HFFc6 (cell line): ENCODE measurements around the gene CALHM5. TPM values are rescaled to one million over a fixed set of nuclear protein-coding genes. Genes with fewer than 3 reads are reported as not detected.

ENCODE experiments used
- DNase-seq: peaks from one replicate; pipeline ENCODE4 v3.0.0-alpha.2; 2018
- H3K27ac Mint-ChIP-seq: 2 replicates; pipeline ENCODE4 v1.8.0; 2020; ENCODE audit warnings: mild to moderate bottlenecking, mixed read lengths
- H3K27me3 Mint-ChIP-seq: 2 replicates; pipeline ENCODE4 v1.8.0; 2021; ENCODE audit warnings: mild to moderate bottlenecking, moderate library complexity, mixed read lengths; ENCODE audit not compliant: insufficient read depth
- H3K36me3 Mint-ChIP-seq: 2 replicates; pipeline ENCODE4 v1.8.0; 2021; ENCODE audit warnings: low read depth, mixed read lengths
- H3K4me1 Mint-ChIP-seq: 2 replicates; pipeline ENCODE4 v1.8.0; 2020; ENCODE audit warnings: low read depth, mixed read lengths
- H3K4me3 Mint-ChIP-seq: 2 replicates; pipeline ENCODE4 v1.8.0; 2020; ENCODE audit warnings: mild to moderate bottlenecking, moderate library complexity, mixed read lengths
- H3K9me3 Mint-ChIP-seq: 2 replicates; pipeline ENCODE4 v1.8.0; 2020; ENCODE audit warnings: mild to moderate bottlenecking, mixed read lengths
- total RNA-seq, 6 experiments: library from RNA; stranded (reverse); fragmentation: NEBNext Ultra II Directional; extraction: Animal tissue kit (Norgen Biotek cat#: 25700); gene quantifications; 2 replicates in 1 of 6; 3 replicates in 5 of 6; pipeline ENCODE4 v1.2.3, GENCODE V29; 2021
- TF ChIP-seq, protein P1 (sequence below): fragments of 200-600 bp; sonication (generic); IDR thresholded peaks from 2 replicates; pipeline ENCODE4 v1.5.0; 2021; ENCODE audit warnings: antibody characterized with exemption, mild to moderate bottlenecking

Gene CALHM5
- total RNA-seq, 6 experiments from 2014 or later, result 1.9 to 5.6 (median 4.5) TPM

DNA sequence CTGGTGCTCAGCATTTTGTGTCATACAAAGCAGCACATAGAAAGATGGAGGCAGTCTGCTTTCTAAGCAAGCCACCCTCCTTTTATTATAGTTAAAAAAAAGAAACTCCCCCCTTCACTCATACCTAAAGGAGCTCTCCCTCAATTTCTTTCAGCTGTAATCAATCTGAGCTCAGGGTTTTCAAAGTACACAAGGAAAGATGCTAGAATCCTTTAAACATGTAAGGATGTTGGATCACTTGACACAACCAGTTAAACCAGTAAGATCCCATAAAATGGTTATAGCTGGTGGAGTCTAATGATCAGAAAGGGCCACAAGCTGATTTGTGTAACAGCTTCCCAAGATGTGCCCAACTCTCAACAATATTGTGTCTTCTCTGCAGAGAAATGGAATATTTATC, 42.0 kb downstream of the CALHM5 start, which contains the start of gene CALHM4:
CALHM4 (plus strand) TSS at position 301 of the 400 bp plus-strand sequence; CDS start at position 344, 43 bp downstream.
- no peaks in the 10 kb centered on the region for H3K27me3 Mint-ChIP-seq
- no peaks in the 10 kb centered on the region for H3K9me3 Mint-ChIP-seq
- no peaks in the 10 kb centered on the region for H3K36me3 Mint-ChIP-seq
- H3K4me3 Mint-ChIP-seq, result no peak within 1 kb of the TSS
- DNase-seq, result no peak
- H3K4me1 Mint-ChIP-seq, result peaks cover 38% of the 10 kb centered on the region
- no peak within 1 kb of the TSS for H3K27ac Mint-ChIP-seq
- TF ChIP-seq, protein P1, sequence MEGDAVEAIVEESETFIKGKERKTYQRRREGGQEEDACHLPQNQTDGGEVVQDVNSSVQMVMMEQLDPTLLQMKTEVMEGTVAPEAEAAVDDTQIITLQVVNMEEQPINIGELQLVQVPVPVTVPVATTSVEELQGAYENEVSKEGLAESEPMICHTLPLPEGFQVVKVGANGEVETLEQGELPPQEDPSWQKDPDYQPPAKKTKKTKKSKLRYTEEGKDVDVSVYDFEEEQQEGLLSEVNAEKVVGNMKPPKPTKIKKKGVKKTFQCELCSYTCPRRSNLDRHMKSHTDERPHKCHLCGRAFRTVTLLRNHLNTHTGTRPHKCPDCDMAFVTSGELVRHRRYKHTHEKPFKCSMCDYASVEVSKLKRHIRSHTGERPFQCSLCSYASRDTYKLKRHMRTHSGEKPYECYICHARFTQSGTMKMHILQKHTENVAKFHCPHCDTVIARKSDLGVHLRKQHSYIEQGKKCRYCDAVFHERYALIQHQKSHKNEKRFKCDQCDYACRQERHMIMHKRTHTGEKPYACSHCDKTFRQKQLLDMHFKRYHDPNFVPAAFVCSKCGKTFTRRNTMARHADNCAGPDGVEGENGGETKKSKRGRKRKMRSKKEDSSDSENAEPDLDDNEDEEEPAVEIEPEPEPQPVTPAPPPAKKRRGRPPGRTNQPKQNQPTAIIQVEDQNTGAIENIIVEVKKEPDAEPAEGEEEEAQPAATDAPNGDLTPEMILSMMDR, result no peak

DNA sequence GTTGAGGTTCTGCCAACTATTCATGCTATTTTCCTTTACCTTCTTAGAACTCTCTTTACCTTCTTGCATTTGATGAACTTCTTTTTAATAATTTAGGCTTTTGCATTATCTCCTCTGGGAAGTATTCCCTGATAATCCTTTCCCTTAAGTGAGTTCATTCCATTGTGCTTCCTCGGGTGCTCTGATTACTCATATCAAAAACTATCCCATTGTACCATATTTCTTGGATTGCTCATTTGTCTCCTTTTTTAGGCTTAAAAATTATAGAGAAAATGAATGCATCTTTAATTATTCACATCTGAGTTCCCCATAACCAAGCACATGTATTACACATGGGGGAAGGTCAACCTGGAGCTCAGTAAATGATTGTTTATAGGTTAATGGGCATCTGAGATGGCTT, 44.6 kb downstream of the CALHM5 start:
- DNase-seq, result peak; percentile 76
- Mint-ChIP-seq H3K9me3 (no peaks in the 10 kb centered on the region), H3K27me3 (no peaks in the 10 kb centered on the region), H3K36me3 (no peaks in the 10 kb centered on the region), H3K27ac (peak overlapping the region; percentile 87), H3K4me3 (peak overlapping the region; percentile 46), H3K4me1 (peaks cover 64% of the 10 kb centered on the region)
- TF ChIP-seq, protein P1, result no peak

DNA sequence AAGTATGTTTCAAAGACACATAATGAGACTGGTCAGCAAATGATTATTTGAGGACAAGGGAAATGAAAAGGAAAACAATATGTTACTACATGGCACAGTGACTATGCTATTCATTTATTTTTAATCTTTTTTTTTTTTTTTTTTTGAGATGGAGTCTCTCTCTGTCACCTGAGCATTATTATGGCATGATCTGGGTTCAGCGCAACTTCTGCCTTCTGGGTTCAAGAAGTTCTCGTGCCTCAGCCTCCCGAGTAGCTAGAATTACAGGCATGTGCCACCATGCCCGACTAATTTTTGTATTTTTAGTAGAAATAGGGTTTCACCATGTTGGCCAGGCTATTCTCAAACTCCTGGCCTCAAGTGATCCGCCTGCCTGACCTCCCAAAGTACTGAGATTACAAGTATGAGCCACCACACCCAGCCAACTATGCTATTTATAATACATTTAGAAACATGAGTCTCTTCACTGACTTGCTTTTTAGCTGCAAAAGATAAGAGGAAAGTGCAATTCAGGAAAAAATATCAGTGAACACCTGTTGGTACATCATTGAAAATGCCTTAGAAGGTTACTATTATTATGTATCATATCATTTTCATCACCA, 45.5 kb downstream of the CALHM5 start:
- TF ChIP-seq, protein P1, result no peak
- Mint-ChIP-seq H3K27ac (peak overlapping the region; percentile 87), H3K9me3 (no peaks in the 10 kb centered on the region), H3K27me3 (no peaks in the 10 kb centered on the region), H3K4me3 (peak overlapping the region; percentile 46), H3K4me1 (peaks cover 73% of the 10 kb centered on the region), H3K36me3 (no peaks in the 10 kb centered on the region)
- DNase-seq, result no peak

DNA sequence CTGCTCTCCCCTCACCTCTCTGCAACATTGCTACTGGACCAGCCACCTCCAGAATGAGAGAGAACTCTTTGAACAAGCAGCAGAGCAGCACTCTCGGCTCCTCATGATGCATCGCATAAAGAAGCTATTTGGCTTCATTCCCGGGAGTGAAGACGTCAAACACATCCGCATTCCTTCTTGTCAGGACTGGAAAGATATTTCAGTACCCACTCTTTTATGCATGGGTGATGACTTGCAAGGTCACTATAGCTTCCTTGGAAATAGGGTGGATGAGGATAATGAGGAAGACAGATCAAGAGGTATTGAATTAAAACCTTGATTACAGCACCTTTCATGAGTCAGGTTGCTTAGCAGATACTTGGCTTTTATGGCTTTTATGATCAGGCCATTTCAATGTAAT, 46.5 kb downstream of the CALHM5 start:
- Mint-ChIP-seq H3K9me3 (no peaks in the 10 kb centered on the region), H3K36me3 (no peaks in the 10 kb centered on the region), H3K27me3 (no peaks in the 10 kb centered on the region), H3K27ac (peak overlapping the region; percentile 87), H3K4me1 (peaks cover 83% of the 10 kb centered on the region), H3K4me3 (peak overlapping the region; percentile 77)
- TF ChIP-seq, protein P1, result no peak
- DNase-seq, result peak; percentile 94

- no peaks in the 10 kb centered on the region for H3K9me3 Mint-ChIP-seq
- H3K4me3 Mint-ChIP-seq, result no peak overlapping the region
- peaks cover 100% of the 10 kb centered on the region for H3K4me1 Mint-ChIP-seq
- no peak overlapping the region for H3K27ac Mint-ChIP-seq
- no peaks in the 10 kb centered on the region for H3K27me3 Mint-ChIP-seq
- DNase-seq, result no peak
- TF ChIP-seq, protein P1, result no peak
- no peaks in the 10 kb centered on the region for H3K36me3 Mint-ChIP-seq
Measured at GRCh38 chr6:116560130-116560529, 48.7 kb downstream of the CALHM5 start.
